Measurements from ENCODE around the gene ATP2C1. TPM values are rescaled to one million over a fixed set of nuclear protein-coding genes. Genes with fewer than 3 reads are reported as not detected.

ATP2C1 gene
- total and polyA plus RNA-seq, 2 of the 13 experiments (the other 11 are each of a cell fraction or from before 2014, with no cell fraction given): 32.4 to 37.6 TPM

DNA sequence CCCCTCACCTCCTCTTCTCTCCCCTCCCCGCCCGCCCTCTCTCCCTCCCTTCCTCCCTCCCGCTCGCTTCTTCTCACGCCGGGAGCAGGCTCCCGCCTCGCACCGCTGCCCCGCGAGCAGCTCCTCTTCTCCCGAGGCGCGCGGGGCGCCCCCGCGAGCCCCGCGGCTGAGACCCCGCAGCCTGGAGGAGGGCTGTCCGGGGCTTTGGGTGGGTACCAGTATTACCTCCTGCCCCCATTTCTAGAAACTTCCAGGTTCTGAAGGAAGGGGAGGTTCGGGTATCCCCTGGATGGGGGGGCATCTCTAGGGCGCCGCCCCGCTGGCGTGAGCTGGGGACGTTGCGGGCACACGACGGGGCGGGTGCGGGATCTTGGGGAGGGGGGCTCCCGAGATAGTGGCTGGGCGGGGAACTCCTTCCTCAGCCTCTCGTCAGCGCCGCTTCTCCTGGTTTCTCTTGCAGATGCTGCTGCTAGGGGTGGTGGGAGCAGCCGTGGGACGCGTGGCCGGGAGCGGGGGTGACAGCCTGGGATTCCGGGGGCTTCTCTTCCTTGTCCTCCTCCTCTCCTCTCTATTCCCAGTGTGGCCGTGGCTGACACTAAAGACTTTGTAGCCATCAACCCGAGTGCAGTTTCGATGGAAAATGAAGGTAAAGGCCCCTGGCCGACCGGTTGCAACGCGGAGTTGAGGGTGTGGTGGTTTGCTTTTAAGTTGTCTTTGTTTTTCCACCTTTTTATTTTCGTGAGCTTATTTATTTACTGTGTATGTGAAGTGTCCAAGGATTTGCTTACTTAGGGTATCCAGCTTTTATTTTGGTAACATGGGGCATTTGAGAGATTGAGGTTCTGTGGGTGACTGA is 474 bp downstream of the ATP2C1 start (continued):
- TF ChIP-seq NFYC (CRISPR knock-in tag; IDR thresholded peaks at IDR 0.05) (no peak), ZNF292 (CRISPR knock-in tag; IDR thresholded peaks at IDR 0.05; ENCODE audit: borderline replicate concordance, low read depth) (no peak), SUZ12 (IDR thresholded peaks at IDR 0.05; ENCODE audit: low read depth, low read length) (no peak), ELF1 (CRISPR knock-in tag; IDR thresholded peaks at IDR 0.05) (no peak), MEIS2 (CRISPR knock-in tag; IDR thresholded peaks at IDR 0.05) (no peak), ZNF576 (CRISPR knock-in tag; IDR thresholded peaks at IDR 0.05) (no peak), ISL2 (CRISPR knock-in tag; IDR thresholded peaks at IDR 0.05) (no peak), KLF11 (CRISPR knock-in tag; IDR thresholded peaks at IDR 0.05) (no peak), ZBTB21 (CRISPR knock-in tag; IDR thresholded peaks at IDR 0.05) (no peak), ZNF430 (CRISPR knock-in tag; IDR thresholded peaks at IDR 0.05) (peak; percentile 69; the same call in 1 of the 2 replicates)
- TF ChIP-seq, protein P1, sequence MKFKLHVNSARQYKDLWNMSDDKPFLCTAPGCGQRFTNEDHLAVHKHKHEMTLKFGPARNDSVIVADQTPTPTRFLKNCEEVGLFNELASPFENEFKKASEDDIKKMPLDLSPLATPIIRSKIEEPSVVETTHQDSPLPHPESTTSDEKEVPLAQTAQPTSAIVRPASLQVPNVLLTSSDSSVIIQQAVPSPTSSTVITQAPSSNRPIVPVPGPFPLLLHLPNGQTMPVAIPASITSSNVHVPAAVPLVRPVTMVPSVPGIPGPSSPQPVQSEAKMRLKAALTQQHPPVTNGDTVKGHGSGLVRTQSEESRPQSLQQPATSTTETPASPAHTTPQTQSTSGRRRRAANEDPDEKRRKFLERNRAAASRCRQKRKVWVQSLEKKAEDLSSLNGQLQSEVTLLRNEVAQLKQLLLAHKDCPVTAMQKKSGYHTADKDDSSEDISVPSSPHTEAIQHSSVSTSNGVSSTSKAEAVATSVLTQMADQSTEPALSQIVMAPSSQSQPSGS (CRISPR knock-in tag; IDR thresholded peaks at IDR 0.05): no peak
- TF ChIP-seq, protein P2, sequence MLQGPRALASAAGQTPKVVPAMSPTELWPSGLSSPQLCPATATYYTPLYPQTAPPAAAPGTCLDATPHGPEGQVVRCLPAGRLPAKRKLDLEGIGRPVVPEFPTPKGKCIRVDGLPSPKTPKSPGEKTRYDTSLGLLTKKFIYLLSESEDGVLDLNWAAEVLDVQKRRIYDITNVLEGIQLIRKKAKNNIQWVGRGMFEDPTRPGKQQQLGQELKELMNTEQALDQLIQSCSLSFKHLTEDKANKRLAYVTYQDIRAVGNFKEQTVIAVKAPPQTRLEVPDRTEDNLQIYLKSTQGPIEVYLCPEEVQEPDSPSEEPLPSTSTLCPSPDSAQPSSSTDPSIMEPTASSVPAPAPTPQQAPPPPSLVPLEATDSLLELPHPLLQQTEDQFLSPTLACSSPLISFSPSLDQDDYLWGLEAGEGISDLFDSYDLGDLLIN (CRISPR knock-in tag; IDR thresholded peaks at IDR 0.05; ENCODE audit: borderline replicate concordance): no peak
- TF ChIP-seq, protein P3, sequence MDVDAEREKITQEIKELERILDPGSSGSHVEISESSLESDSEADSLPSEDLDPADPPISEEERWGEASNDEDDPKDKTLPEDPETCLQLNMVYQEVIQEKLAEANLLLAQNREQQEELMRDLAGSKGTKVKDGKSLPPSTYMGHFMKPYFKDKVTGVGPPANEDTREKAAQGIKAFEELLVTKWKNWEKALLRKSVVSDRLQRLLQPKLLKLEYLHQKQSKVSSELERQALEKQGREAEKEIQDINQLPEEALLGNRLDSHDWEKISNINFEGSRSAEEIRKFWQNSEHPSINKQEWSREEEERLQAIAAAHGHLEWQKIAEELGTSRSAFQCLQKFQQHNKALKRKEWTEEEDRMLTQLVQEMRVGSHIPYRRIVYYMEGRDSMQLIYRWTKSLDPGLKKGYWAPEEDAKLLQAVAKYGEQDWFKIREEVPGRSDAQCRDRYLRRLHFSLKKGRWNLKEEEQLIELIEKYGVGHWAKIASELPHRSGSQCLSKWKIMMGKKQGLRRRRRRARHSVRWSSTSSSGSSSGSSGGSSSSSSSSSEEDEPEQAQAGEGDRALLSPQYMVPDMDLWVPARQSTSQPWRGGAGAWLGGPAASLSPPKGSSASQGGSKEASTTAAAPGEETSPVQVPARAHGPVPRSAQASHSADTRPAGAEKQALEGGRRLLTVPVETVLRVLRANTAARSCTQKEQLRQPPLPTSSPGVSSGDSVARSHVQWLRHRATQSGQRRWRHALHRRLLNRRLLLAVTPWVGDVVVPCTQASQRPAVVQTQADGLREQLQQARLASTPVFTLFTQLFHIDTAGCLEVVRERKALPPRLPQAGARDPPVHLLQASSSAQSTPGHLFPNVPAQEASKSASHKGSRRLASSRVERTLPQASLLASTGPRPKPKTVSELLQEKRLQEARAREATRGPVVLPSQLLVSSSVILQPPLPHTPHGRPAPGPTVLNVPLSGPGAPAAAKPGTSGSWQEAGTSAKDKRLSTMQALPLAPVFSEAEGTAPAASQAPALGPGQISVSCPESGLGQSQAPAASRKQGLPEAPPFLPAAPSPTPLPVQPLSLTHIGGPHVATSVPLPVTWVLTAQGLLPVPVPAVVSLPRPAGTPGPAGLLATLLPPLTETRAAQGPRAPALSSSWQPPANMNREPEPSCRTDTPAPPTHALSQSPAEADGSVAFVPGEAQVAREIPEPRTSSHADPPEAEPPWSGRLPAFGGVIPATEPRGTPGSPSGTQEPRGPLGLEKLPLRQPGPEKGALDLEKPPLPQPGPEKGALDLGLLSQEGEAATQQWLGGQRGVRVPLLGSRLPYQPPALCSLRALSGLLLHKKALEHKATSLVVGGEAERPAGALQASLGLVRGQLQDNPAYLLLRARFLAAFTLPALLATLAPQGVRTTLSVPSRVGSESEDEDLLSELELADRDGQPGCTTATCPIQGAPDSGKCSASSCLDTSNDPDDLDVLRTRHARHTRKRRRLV (CRISPR knock-in tag; IDR thresholded peaks at IDR 0.05): 0 out of 2 replicates have a peak, but pooled peaks have one; percentile 9
- TF ChIP-seq, protein P4, sequence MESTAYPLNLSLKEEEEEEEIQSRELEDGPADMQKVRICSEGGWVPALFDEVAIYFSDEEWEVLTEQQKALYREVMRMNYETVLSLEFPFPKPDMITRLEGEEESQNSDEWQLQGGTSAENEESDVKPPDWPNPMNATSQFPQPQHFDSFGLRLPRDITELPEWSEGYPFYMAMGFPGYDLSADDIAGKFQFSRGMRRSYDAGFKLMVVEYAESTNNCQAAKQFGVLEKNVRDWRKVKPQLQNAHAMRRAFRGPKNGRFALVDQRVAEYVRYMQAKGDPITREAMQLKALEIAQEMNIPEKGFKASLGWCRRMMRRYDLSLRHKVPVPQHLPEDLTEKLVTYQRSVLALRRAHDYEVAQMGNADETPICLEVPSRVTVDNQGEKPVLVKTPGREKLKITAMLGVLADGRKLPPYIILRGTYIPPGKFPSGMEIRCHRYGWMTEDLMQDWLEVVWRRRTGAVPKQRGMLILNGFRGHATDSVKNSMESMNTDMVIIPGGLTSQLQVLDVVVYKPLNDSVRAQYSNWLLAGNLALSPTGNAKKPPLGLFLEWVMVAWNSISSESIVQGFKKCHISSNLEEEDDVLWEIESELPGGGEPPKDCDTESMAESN (CRISPR knock-in tag; conservative IDR thresholded peaks at IDR 0.05): peak; percentile 2; the same call in 1 of the 2 replicates

Measured in HepG2 (cell line).